Astrocyte of the cerebellum (primary cell): ENCODE results near the gene LRRC15.

Experiments used
- DNase-seq: peaks from one replicate; pipeline ENCODE4 v3.0.0-alpha.2; 2011; ENCODE audit warnings: low read depth
- H3K4me3 ChIP-seq: 2 replicates; pipeline ENCODE4 v1.5.1; 2011; ENCODE audit warnings: mild to moderate bottlenecking, low read depth, low read length, moderate library complexity
- in situ Hi-C: cut with HindIII; loops from 2 replicates; pipeline ENCODE4 v1.10.0; 2017; ENCODE audit warnings: low sequenced_read_pairs
- TF ChIP-seq, protein P1 (sequence below): IDR thresholded peaks from 2 replicates; pipeline ENCODE4 v1.5.1; 2012; ENCODE audit warnings: low read length, low read depth, moderate library complexity, mild to moderate bottlenecking; ENCODE audit errors: missing control alignments

Gene LRRC15

DNA sequence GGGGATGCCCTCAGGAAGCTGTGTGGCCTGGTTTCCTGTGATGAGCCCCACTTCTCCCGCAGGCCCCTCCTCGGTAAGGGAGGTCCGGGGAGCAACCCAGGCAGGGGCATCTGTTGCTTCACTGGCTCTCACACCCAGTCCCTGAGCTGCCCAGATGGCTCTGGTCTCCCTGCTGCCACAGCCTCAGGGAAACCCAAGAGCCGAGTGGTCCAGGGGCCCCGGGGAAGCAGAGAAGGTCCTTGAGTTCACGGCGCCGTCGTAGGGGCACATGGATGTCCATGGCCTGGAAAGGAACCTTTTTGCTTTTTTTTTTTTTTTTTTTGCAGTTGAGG lies 13.3 kb upstream of the LRRC15 start:
- TF ChIP-seq, protein P1, sequence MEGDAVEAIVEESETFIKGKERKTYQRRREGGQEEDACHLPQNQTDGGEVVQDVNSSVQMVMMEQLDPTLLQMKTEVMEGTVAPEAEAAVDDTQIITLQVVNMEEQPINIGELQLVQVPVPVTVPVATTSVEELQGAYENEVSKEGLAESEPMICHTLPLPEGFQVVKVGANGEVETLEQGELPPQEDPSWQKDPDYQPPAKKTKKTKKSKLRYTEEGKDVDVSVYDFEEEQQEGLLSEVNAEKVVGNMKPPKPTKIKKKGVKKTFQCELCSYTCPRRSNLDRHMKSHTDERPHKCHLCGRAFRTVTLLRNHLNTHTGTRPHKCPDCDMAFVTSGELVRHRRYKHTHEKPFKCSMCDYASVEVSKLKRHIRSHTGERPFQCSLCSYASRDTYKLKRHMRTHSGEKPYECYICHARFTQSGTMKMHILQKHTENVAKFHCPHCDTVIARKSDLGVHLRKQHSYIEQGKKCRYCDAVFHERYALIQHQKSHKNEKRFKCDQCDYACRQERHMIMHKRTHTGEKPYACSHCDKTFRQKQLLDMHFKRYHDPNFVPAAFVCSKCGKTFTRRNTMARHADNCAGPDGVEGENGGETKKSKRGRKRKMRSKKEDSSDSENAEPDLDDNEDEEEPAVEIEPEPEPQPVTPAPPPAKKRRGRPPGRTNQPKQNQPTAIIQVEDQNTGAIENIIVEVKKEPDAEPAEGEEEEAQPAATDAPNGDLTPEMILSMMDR, result no peak
- DNase-seq, result no peak
- in situ Hi-C loops, result no loop called here
- no peak overlapping the region for H3K4me3 ChIP-seq

DNA sequence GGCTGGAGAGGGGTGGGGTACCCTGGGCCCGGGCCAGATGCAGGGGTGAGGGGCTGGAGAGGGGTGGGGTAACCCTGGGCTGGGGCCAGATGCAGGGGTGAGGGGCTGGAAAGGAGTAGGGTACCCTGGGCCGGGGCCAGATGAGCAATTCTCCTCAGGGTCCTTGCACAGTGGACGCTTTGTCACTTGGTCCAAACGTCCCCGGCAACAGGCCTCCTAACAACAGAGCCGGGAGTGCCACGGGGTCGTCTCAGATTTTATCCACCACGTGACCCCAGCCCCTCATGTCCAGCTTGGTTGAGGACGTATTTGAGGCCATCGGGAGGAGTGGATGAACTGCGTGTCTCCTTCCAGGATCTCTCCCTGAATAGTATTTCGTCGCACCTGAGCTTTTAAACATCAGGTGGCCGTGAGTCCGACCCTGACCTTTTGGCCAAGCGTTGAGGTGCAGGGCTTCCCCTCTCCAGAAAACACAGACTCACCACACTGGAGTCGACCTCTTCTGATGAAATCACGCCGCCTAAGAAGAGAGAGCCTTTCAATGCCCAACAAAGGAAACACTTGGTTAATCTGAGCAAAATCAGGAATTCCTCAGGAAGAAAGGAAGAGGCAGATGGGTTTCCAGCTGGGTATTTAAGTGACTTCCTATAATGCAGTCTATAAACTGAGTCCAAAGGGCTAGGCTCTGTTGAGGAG lies 12.8 kb upstream of the LRRC15 start:
- DNase-seq, result no peak
- TF ChIP-seq, protein P1, result no peak
- in situ Hi-C loops, result no loop called here
- H3K4me3 ChIP-seq, result no peak overlapping the region

DNA sequence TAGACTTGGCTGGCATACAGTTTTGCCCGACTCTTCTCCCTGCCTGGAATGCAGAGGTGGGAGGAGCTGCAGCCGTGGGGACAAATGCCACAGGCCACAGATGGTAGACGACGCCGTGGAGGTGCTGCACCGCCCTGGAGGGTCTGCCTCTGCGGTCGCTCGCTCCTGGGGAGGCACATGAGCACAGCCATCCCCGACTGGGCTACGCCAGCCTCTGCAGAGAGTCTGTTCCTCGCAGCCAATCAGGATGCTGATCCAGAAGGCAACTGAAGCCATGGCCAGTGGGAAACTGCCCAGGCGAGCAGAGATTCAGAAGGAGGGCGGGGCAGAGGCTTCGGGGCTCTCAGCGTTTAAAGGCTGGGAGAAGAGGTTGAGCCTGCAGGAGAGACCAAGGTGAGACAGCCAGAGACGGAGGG lies 11.9 kb upstream of the LRRC15 start:
- no peak for DNase-seq
- peak overlapping the region; percentile 2 for H3K4me3 ChIP-seq
- TF ChIP-seq, protein P1, result no peak
- in situ Hi-C loops, result no loop called here

DNA sequence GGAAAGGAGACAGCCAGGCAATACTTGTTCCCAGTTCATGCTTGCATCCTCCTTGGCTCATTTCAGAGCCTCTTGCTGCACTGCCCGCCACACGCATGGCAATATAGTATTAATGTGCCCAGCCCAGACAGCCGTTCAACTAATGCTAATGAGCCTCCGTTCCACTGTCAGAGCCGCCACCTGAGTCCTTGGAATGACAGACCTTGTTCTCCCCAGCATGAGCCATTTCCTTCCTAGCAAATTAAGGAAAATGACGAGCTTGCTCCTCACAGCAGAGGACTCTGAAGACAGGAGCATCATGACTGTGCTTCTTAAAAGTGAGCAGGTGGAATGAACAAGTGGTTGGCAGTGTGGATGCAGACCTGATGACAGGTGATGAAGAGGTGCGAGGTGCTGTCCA lies 10.8 kb upstream of the LRRC15 start:
- TF ChIP-seq, protein P1, result no peak
- in situ Hi-C loops, result no loop called here

DNA sequence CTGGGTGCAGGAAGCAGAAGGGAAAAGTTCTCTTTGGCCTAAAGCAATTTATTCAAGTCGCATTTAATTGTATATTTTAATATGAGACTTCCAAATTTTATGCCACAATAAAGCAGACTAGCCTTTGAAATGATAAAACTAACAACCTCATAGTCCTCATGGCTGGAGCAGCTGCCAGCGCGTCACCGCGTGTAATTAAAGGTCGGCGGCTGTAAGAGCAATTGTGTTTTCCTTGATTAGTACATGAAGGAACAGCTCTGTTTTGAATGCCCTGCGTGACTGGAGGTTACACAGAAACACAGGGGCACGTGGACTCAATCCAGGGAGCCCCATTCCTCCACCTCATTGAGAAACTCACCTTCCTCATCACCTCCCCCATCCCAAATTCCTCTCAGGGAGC lies 10.1 kb upstream of the LRRC15 start:
- TF ChIP-seq, protein P1, result no peak
- DNase-seq, result no peak
- H3K4me3 ChIP-seq, result no peak overlapping the region
- in situ Hi-C loops, result no loop called here

More for the DNA sequence above, 10.8 kb upstream of the LRRC15 start:
- H3K4me3 ChIP-seq, result no peak overlapping the region
- DNase-seq, result no peak

DNA sequence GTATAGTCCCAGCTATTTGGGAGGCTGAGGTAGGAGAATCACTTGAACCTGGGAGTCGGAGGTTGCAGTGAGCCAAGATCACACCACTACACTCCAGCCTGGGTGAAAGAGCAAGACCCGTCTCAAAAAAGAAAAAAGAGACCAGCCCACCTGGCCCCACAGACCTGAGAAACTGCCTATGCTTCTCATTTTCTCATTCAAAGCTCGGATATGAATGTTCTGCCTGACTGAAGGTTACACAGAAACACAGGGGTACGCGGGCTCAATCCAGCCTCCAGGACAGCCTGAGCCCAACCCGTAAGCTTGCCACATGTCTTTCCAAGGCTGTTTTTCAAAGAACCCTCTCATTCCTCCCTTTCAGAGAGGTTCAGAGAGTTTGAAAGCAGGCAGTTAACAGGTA lies 9.7 kb upstream of the LRRC15 start:
- no peak overlapping the region for H3K4me3 ChIP-seq
- in situ Hi-C loops, result no loop called here
- DNase-seq, result no peak
- TF ChIP-seq, protein P1, result no peak
